Upper lobe of left lung (tissue), 6 donors: ENCODE measurements around the gene GPER1. TPM values are rescaled to one million over a fixed set of nuclear protein-coding genes. Genes with fewer than 3 reads are reported as not detected.

Experiments
- ATAC-seq, 2 donors: fragments of 200-7000 bp; cut with Tn5 transposase; one replicate each; pipeline ENCODE4 v1.9.1; 2022; ENCODE audit warnings: mild to moderate bottlenecking in 2 of 2, moderate library complexity in 2 of 2; ENCODE audit not compliant: low FRiP score in 2 of 2
- DNase-seq, 2 donors: peaks; one replicate each; pipeline ENCODE4 v3.0.0-alpha.2; 2019 to 2020
- H3K27ac ChIP-seq, 4 donors: fragments of 200-600 bp; sonication (generic); one replicate each; pipeline ENCODE4 v1.5.1; 2016 to 2019
- H3K27me3 ChIP-seq, 4 donors: fragments of 200-600 bp; sonication (generic); one replicate each; pipeline ENCODE4 v1.5.1; 2017 to 2019
- H3K36me3 ChIP-seq, 4 donors: fragments of 200-600 bp; sonication (generic); one replicate each; pipeline ENCODE4 v1.5.1; 2016 to 2019
- H3K4me1 ChIP-seq, 4 donors: fragments of 200-600 bp; sonication (generic); one replicate each; pipeline ENCODE4 v1.5.1; 2018 to 2019
- H3K4me3 ChIP-seq, 4 donors: fragments of 200-600 bp; sonication (generic); one replicate each; pipeline ENCODE4 v1.5.1; 2017 to 2019; ENCODE audit warnings: mild to moderate bottlenecking in 2 of 4, moderate library complexity in 1 of 4
- H3K9me3 ChIP-seq, 4 donors: fragments of 200-600 bp; sonication (generic); one replicate each; pipeline ENCODE4 v1.5.1; 2018 to 2019
- CTCF ChIP-seq, 6 experiments: fragments of 450-650 bp in 4 of 6; fragments of 200-600 bp in 2 of 6; sonication (generic) in 2 of 6; IDR thresholded peaks; one replicate each; pipeline ENCODE4 v1.5.1; 2016 to 2019; ENCODE audit warnings: antibody characterized with exemption in 6 of 6
- EP300 ChIP-seq, 4 donors: sonication (generic); formaldehyde crosslinking; IDR thresholded peaks; one replicate each; pipeline ENCODE4 v1.5.1; 2017; ENCODE audit warnings: antibody characterized with exemption in 4 of 4, control low read depth in 2 of 4
- POLR2A ChIP-seq, 4 donors: fragments of 450-650 bp; IDR thresholded peaks; one replicate each; pipeline ENCODE4 v1.5.1; 2016 to 2017; ENCODE audit warnings: antibody characterized with exemption in 4 of 4, mild to moderate bottlenecking in 2 of 4
- POLR2AphosphoS5 ChIP-seq, 2 donors: sonication (generic); formaldehyde crosslinking; IDR thresholded peaks; one replicate each; pipeline ENCODE4 v1.5.1; 2017; ENCODE audit warnings: antibody characterized with exemption in 2 of 2
- WGBS, 2 donors: methylation state at CpG; one replicate each; pipeline ENCODE4 v1.1.5; 2017 to 2018; 5-methylcytosine and 5-hydroxymethylcytosine counted together
- total RNA-seq, 6 donors: library from RNA; depleted of rRNA in 4 of 6; stranded (reverse); fragments of >200 nt in 4 of 6; gene quantifications; one replicate each; pipeline versions ENCODE4 v1.1.0 to v1.2.1, GENCODE V29; 2016 to 2021
- donor health status: DM: no; HTN: no; CAD: no; lungs with moderate emphysema.
- donor health status: DM: no; HTN: yes; CAD: no; lungs with severe emphysema.

GPER1 gene
- total RNA-seq, 6 donors from 2014 or later, result 6.5 to 24.7 (median 8.5) TPM

GRCh38 chr7:1050956-1051690 is 36.8 kb upstream of the GPER1 start:
- Histone ChIP-seq H3K4me3 (no peak overlapping the region), H3K9me3 (no peaks in the 10 kb centered on the region), H3K27ac (peak overlapping the region; percentile 85 to 94 (median 90)), H3K4me1 (peaks cover 87 to 94% (median 89%) of the 10 kb centered on the region in 4 donors), H3K36me3 (no peaks in the 10 kb centered on the region), H3K27me3 (no peaks in the 10 kb centered on the region)
- ATAC-seq (no peak), DNase-seq (no peak)
- 88 to 89% methylated on average over 6 to 18 of the region's 22 CpGs for WGBS, 2 donors
- TF ChIP-seq EP300 (IDR thresholded peaks at IDR 0.05) (no peak), CTCF (IDR thresholded peaks at IDR 0.05) (no peak), POLR2A (IDR thresholded peaks at IDR 0.05) (no peak)

- TF ChIP-seq CTCF (IDR thresholded peaks at IDR 0.05) (no peak), POLR2AphosphoS5 (IDR thresholded peaks at IDR 0.05) (no peak), POLR2A (IDR thresholded peaks at IDR 0.05) (no peak), EP300 (IDR thresholded peaks at IDR 0.05) (no peak)
- Histone ChIP-seq H3K36me3 (peaks cover 0 to 2% (median under 1%) of the 10 kb centered on the region in 4 donors), H3K27ac (peak overlapping the region; percentile 85 to 94 (median 90)), H3K4me3 (no peak overlapping the region), H3K9me3 (no peaks in the 10 kb centered on the region), H3K27me3 (no peaks in the 10 kb centered on the region), H3K4me1 (peaks cover 80 to 89% (median 86%) of the 10 kb centered on the region in 4 donors)
- DNase-seq, result peak in 1 of 2 donors; percentile 62
- ATAC-seq, result no peak
- WGBS, 2 donors, result 43 to 64% methylated on average over 16 to 18 of the region's 20 CpGs
Observed at GRCh38 chr7:1052031-1052818, 35.7 kb upstream of the GPER1 start.

- DNase-seq (peak in 1 of 2 donors; percentile 82), ATAC-seq (no peak)
- Histone ChIP-seq H3K4me3 (no peak overlapping the region), H3K27me3 (no peaks in the 10 kb centered on the region), H3K36me3 (peaks cover 0 to 9% (median 4%) of the 10 kb centered on the region in 4 donors), H3K27ac (peak overlapping the region; percentile 85 to 94 (median 90)), H3K4me1 (peaks cover 75 to 89% (median 80%) of the 10 kb centered on the region in 4 donors), H3K9me3 (no peaks in the 10 kb centered on the region)
- 60 to 77% methylated on average over 9 to 17 of the region's 17 CpGs for WGBS, 2 donors
- TF ChIP-seq EP300 (IDR thresholded peaks at IDR 0.05), result peak in 3 of 4 donors; percentile 74 to 79 (median 79)
- TF ChIP-seq CTCF (IDR thresholded peaks at IDR 0.05), result no peak
- peak; percentile 73 to 93 for TF ChIP-seq POLR2AphosphoS5 (IDR thresholded peaks at IDR 0.05)
- TF ChIP-seq POLR2A (IDR thresholded peaks at IDR 0.05), result peak in 1 of 4 donors; percentile 19
Observed at GRCh38 chr7:1053002-1053411, 34.9 kb upstream of the GPER1 start.

GRCh38 chr7:1053816-1054370 is 34.0 kb upstream of the GPER1 start:
- Histone ChIP-seq H3K9me3 (no peaks in the 10 kb centered on the region), H3K36me3 (peaks cover 0 to 17% (median 6%) of the 10 kb centered on the region in 4 donors), H3K4me3 (no peak overlapping the region), H3K27ac (peak overlapping the region; percentile 85 to 94 (median 90)), H3K27me3 (no peaks in the 10 kb centered on the region), H3K4me1 (peaks cover 73 to 86% (median 74%) of the 10 kb centered on the region in 4 donors)
- WGBS, 2 donors, result 75 to 88% methylated on average over 16 to 17 of the region's 17 CpGs
- TF ChIP-seq EP300 (IDR thresholded peaks at IDR 0.05), result no peak
- no peak for TF ChIP-seq POLR2AphosphoS5 (IDR thresholded peaks at IDR 0.05)
- TF ChIP-seq POLR2A (IDR thresholded peaks at IDR 0.05), result no peak
- TF ChIP-seq CTCF (IDR thresholded peaks at IDR 0.05), result no peak
- no peak for DNase-seq
- no peak for ATAC-seq
